ENCODE data around the gene SETD2.

DNA sequence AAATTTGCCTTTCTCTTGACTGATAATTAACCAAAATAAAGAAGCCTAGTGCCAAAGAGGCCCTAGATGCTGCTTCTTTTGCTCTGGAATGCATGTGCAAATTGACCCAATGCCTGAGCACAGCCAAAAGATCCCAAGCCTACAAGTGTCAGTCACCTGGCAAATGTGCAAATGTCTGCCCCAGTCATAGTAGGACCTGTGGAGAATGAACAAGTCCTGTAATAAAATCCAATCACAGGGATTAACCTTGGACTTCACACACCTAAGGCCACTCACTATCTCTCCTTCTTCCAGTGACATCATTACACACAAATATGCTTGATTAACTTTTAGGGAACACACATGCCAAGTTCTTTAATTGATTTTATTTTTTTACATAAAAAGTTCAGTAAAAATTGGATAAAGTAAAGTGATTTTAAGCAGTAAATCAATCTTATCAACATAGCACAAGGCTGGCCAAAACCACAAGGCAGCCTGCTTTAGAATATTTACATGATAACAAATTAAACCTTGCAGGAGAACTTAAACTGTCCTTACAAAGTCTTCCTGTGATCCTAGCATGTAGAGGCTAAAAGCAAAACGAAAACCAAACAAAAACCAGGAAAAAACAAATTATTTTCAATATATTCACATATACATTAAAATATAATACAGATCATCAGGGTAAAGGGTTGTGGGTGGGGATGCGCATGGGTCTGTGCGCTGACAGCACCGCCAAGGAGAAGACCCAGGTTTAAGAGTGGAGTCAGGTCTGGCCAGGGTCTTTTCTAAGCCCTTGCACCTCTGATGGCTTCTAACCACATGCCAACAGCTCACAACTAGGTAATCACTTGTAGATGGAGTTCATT lies 147.6 kb downstream of the SETD2 start:
- TF ChIP-seq, protein P1, sequence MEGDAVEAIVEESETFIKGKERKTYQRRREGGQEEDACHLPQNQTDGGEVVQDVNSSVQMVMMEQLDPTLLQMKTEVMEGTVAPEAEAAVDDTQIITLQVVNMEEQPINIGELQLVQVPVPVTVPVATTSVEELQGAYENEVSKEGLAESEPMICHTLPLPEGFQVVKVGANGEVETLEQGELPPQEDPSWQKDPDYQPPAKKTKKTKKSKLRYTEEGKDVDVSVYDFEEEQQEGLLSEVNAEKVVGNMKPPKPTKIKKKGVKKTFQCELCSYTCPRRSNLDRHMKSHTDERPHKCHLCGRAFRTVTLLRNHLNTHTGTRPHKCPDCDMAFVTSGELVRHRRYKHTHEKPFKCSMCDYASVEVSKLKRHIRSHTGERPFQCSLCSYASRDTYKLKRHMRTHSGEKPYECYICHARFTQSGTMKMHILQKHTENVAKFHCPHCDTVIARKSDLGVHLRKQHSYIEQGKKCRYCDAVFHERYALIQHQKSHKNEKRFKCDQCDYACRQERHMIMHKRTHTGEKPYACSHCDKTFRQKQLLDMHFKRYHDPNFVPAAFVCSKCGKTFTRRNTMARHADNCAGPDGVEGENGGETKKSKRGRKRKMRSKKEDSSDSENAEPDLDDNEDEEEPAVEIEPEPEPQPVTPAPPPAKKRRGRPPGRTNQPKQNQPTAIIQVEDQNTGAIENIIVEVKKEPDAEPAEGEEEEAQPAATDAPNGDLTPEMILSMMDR (IDR thresholded peaks at IDR 0.05; ENCODE audit: low read depth, low read length, poor library complexity, severe bottlenecking) = no peak
- no peak for TF ChIP-seq EZH2phosphoT487 (IDR thresholded peaks at IDR 0.05; ENCODE audit: borderline replicate concordance, low read length)

Measured in DOHH2 (cell line).